GM12878 (cell line): ENCODE measurements around the gene SLC25A45. TPM values are rescaled to one million over a fixed set of nuclear protein-coding genes. Genes with fewer than 3 reads are reported as not detected.

Source experiments
- ATAC-seq: fragments of 200-7000 bp; cut with Tn5 transposase; 3 replicates; pipeline ENCODE4 v1.9.1; 2020; ENCODE audit warnings: mild to moderate bottlenecking, moderate library complexity
- BruUV-seq: library from RNA; stranded (reverse); fragments of 400-500 nt; replicated peaks from 2 replicates; lab custom pipeline; 2021; lab: Mats Ljungman, UMichigan
- CTCF ChIA-PET: fragments of 300-600 bp; sonication (Branson Sonifier 250); formaldehyde crosslinking; extraction: SDS; loops from one replicate; lab custom pipeline; 2021; ENCODE audit warnings: inconsistent platforms; lab: Yijun Ruan, JAX
- POLR2A ChIA-PET: fragments of 350-600 bp; formaldehyde crosslinking; extraction: SDS; loops from one replicate; lab custom pipeline; 2021; ENCODE audit warnings: inconsistent platforms; lab: Charles Lee
- RAD21 ChIA-PET: fragments of 300-600 bp; sonication (Branson Sonifier 250); formaldehyde crosslinking; loops from one replicate; lab custom pipeline; 2023; ENCODE audit warnings: antibody characterized with exemption; ENCODE audit not compliant: unreplicated experiment; lab: Charles Lee
- SMC1A ChIA-PET: fragments of 300-600 bp; sonication (Branson Sonifier 250); formaldehyde crosslinking; loops from one replicate; lab custom pipeline; 2023; ENCODE audit not compliant: unreplicated experiment, uncharacterized antibody; lab: Charles Lee
- DNase-seq: peaks from one replicate; pipeline ENCODE4 v3.0.0-alpha.2; 2011; ENCODE audit warnings: low read depth, low spot score
- FAIRE-seq: peaks from 3 replicates; lab custom pipeline; 2011; peaks lifted over from hg19 to GRCh38; lab: Jason Lieb, UNC
- H2AFZ ChIP-seq: 2 replicates; pipeline ENCODE4 v1.6.0; 2011; ENCODE audit warnings: low read depth, low read length, control low read depth; ENCODE audit not compliant: control insufficient read depth
- H3K27ac ChIP-seq: 2 replicates; pipeline ENCODE4 v1.5.1; 2011; ENCODE audit warnings: control low read depth; ENCODE audit not compliant: control insufficient read depth, insufficient read depth
- H3K27me3 ChIP-seq, 2 experiments: replicated peaks in 1 of 2; 2 replicates each; pipeline versions ENCODE4 v1.6.0 to v1.6.1; 2011; ENCODE audit warnings: low read length in 1 of 2; ENCODE audit not compliant: control insufficient read depth in 2 of 2, insufficient read depth in 2 of 2
- H3K36me3 ChIP-seq, 2 experiments: 2 replicates each; pipeline ENCODE4 v1.5.1; 2011; ENCODE audit warnings: low read length in 1 of 2; ENCODE audit not compliant: control insufficient read depth in 2 of 2, insufficient read depth in 2 of 2
- H3K4me1 ChIP-seq: 2 replicates; pipeline ENCODE4 v1.6.1; 2011; ENCODE audit warnings: mild to moderate bottlenecking, low read length, moderate library complexity, mixed read lengths; ENCODE audit not compliant: control insufficient read depth, insufficient read depth
- H3K4me2 ChIP-seq: 2 replicates; pipeline ENCODE4 v1.6.0; 2011; ENCODE audit warnings: control low read depth; ENCODE audit not compliant: control insufficient read depth, insufficient read depth
- H3K4me3 ChIP-seq: fragments of 200-600 bp; sonication (generic); 2 replicates; pipeline ENCODE4 v1.5.1; 2016
- H3K79me2 ChIP-seq: 2 replicates; pipeline ENCODE4 v1.6.0; 2011; ENCODE audit warnings: low read length; ENCODE audit not compliant: control insufficient read depth, insufficient read depth
- H3K9ac ChIP-seq: 2 replicates; pipeline ENCODE4 v1.8.0; 2011; ENCODE audit warnings: low read length, control low read depth, mixed read lengths; ENCODE audit not compliant: control insufficient read depth, insufficient read depth
- H3K9me3 ChIP-seq: replicated peaks from 3 replicates; pipeline ENCODE4 v1.5.1; 2011; ENCODE audit warnings: mild to moderate bottlenecking, low read length; ENCODE audit not compliant: control insufficient read depth, insufficient read depth
- H4K20me1 ChIP-seq: 2 replicates; pipeline ENCODE4 v1.6.0; 2011; ENCODE audit not compliant: control insufficient read depth, insufficient read depth
- EED ChIP-seq: sonication (generic); IDR thresholded peaks from 2 replicates; pipeline ENCODE4 v1.6.1; 2016; ENCODE audit warnings: antibody characterized with exemption, low read depth
- EGR1 ChIP-seq, 2 experiments: IDR thresholded peaks; 1 replicate in 1 of 2; 2 replicates in 1 of 2; pipeline ENCODE4 v1.6.1; 2011 to 2012; ENCODE audit warnings: low read depth in 2 of 2, low read length in 2 of 2, borderline replicate concordance in 1 of 2, mild to moderate bottlenecking in 1 of 2, moderate library complexity in 1 of 2
- EP300 ChIP-seq, 2 experiments: fragments of 150-350 bp in 1 of 2; IDR thresholded peaks; 2 replicates each; pipeline ENCODE4 v1.6.1; 2011 to 2012; ENCODE audit warnings: low read depth in 2 of 2, low read length in 2 of 2, borderline replicate concordance in 1 of 2, improper control_type of control experiment in 1 of 2, inconsistent platforms in 1 of 2; ENCODE audit not compliant: control insufficient read depth in 1 of 2
- GATAD2B ChIP-seq: fragments of 450-650 bp; conservative IDR thresholded peaks from 2 replicates; pipeline ENCODE4 v1.6.1; 2017; ENCODE audit warnings: low read depth, mild to moderate bottlenecking, moderate library complexity
- MLLT1 ChIP-seq: fragments of 450-650 bp; IDR thresholded peaks from 2 replicates; pipeline ENCODE4 v1.6.1; 2016; ENCODE audit warnings: mild to moderate bottlenecking
- POLR2A ChIP-seq: IDR thresholded peaks from 2 replicates; pipeline ENCODE4 v1.6.1; 2011; ENCODE audit warnings: low read depth, mild to moderate bottlenecking, low read length
- RAD51 ChIP-seq: fragments of 450-650 bp; IDR thresholded peaks from 2 replicates; pipeline ENCODE4 v1.6.1; 2016; ENCODE audit warnings: moderate library complexity, mild to moderate bottlenecking, inconsistent platforms
- RUNX3 ChIP-seq: IDR thresholded peaks from 2 replicates; pipeline ENCODE4 v1.6.1; 2012; ENCODE audit warnings: low read length, inconsistent platforms
- SPI1 ChIP-seq: IDR thresholded peaks from 2 replicates; pipeline ENCODE4 v1.6.1; 2011; ENCODE audit warnings: low read depth, mild to moderate bottlenecking, low read length, moderate library complexity, borderline replicate concordance; ENCODE audit not compliant: insufficient read depth
- ZBTB11 ChIP-seq: fragments of 450-650 bp; formaldehyde crosslinking; IDR thresholded peaks from 2 replicates; pipeline ENCODE4 v1.5.0; 2022; ENCODE audit warnings: mild to moderate bottlenecking, missing genetic modification characterization
- WGBS: methylation state at CpG from one replicate; pipeline ENCODE4 v1.1.6; 2016; ENCODE audit warnings: low lambda C conversion rate; ENCODE audit not compliant: insufficient replicate concordance, insufficient coverage; ENCODE audit errors: missing lambda C conversion rate; 5-methylcytosine and 5-hydroxymethylcytosine counted together
- in situ Hi-C: fragments of 300-500 bp; cut with MboI; formaldehyde crosslinking; loops from 9 replicates; pipeline ENCODE4 v1.14.3; 2018; ENCODE audit warnings: mixed read lengths
- intact Hi-C: fragments of 100-400 bp; cut with micrococcal nuclease; formaldehyde crosslinking; loops from one replicate; pipeline ENCODE4 v1.14.2; 2022; ENCODE audit not compliant: unreplicated experiment
- polyA plus RNA-seq, 11 experiments: library from polyadenylated mRNA; depleted of rRNA in 4 of 11; unstranded in 6 of 11; stranded (reverse) in 5 of 11; fragments of >200 nt; fragmentation: Nextera tagmentation in 4 of 11; fragmentation: Illumina TruSeq in 1 of 11; extraction: Ambion mirVana in 4 of 11; extraction: Trizol in 1 of 11; gene quantifications; 1 replicate in 1 of 11; 2 replicates in 10 of 11; pipeline versions ENCODE4 v1.2.1 to v1.2.3, GENCODE V29; 2011 to 2016; ENCODE audit warnings: inconsistent platforms in 2 of 11, missing spikeins in 2 of 11, low read depth in 1 of 11
- total RNA-seq, 4 experiments: library from RNA; depleted of rRNA in 3 of 4; stranded (reverse); fragments of >200 nt in 3 of 4; fragmentation: Illumina TruSeq in 1 of 4; extraction: Trizol in 1 of 4; gene quantifications; 2 replicates each; pipeline versions ENCODE4 v1.2.1 to v1.2.3, GENCODE V29; 2013 to 2021

Gene SLC25A45
- total and polyA plus RNA-seq, 10 of the 15 experiments (the other 5 are each of a cell fraction or from before 2014, with no cell fraction given): 4.1 to 35.2 (median 20.3) TPM

DNA sequence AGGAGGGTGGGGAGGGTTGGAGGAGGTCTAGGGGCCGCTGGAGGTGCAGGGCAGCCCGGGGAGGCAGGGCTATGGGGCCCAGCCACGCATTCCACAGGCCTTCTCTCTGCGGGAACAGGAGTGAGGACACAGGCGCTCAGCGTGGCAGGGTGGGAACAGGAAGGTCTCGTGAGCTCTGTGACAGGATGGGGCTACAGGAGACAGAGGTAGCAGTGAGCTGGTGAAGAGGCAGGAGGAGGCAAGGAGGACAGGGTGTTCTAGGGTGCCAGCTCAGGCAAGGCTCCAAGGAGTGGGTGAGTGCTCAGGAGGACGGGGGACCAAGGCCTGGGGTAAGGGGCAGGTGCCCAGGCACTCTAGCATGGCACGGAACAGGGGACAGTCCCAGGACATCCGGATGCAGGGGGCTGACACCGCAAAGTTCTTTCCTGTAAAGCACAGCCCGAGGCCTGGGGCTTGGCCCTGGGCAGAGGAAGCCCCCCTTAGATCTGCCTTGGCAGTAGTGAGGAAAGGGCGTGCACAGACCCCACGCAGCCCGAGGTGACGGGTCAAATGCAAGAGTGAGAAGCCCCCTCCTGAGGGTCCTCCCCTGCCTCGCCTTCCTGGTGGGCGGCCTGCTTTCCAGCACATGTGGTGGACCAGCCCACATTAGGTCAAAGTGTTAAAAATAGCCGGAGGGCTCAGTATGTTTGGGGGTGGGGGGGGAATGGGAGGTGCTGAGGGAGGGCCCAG is 35.4 kb upstream of the SLC25A45 start (continued):
- no peak for TF ChIP-seq ZBTB11 (CRISPR knock-in tag)
- no peak for TF ChIP-seq GATAD2B
- TF ChIP-seq RAD51: no peak
- no peak for TF ChIP-seq RUNX3

- Histone ChIP-seq H3K36me3 (peaks cover 4 to 7% of the 10 kb centered on the region in 2 experiments; a peak in 3 of 4 replicates), H2AFZ (peak overlapping the region; percentile 33), H3K4me3 (peak overlapping the region; percentile 79), H3K27ac (peak overlapping the region; percentile 100), H3K27me3 (no peaks in the 10 kb centered on the region), H3K9ac (peak overlapping the region; percentile 99), H3K4me1 (peaks cover 51% of the 10 kb centered on the region), H3K4me2 (peak overlapping the region; percentile 100), H3K9me3 (no peaks in the 10 kb centered on the region), H4K20me1 (no peaks in the 10 kb centered on the region), H3K79me2 (peaks cover 60% of the 10 kb centered on the region)
- ChIA-PET RAD21 (interaction anchor here (0.8 to 15.3 kb wide), 32 partner anchors 8 to 153 kb away, joined by 3 to 282 read pairs (median 6); partner anchors contain the start of genes FRMD8, MALAT1, SCYL1 and SLC25A45), POLR2A (interaction anchor here (0.7 to 13.6 kb wide), 22 partner anchors 10 to 155 kb away, joined by 3 to 323 read pairs (median 6); partner anchors contain the start of genes FRMD8, MALAT1 and POLA2), SMC1A (interaction anchor here (0.7 to 12.7 kb wide), 26 partner anchors 9 to 155 kb away, joined by 3 to 232 read pairs (median 10); partner anchors contain the start of genes FRMD8, MALAT1, POLA2 and SLC25A45), CTCF (interaction anchor here (0.6 to 15.3 kb wide), 26 partner anchors 9 to 171 kb away, joined by 3 to 362 read pairs (median 10); partner anchors contain the start of genes FRMD8, MALAT1, SCYL1 and SLC25A45)
- DNase-seq (no peak), ATAC-seq (no peak), FAIRE-seq (no peak)
- in situ Hi-C loops: loop anchor here (5.0 kb wide), 1 partner anchor 90 kb away; no protein-coding TSS in a partner anchor
- under 1% methylated on average over 14 of the region's 14 CpGs for WGBS
- intact Hi-C loops: loop anchor here (1.0 to 5.0 kb wide), 6 partner anchors 14 to 155 kb away; partner anchors contain the start of genes FAM89B, SLC25A45 and ZNRD2
- BruUV-seq: no TSS peak
- TF ChIP-seq SPI1 (peak; percentile 87), MLLT1 (0 out of 2 replicates have a peak, but pooled peaks have one; percentile 7), EGR1 (IDR thresholded peaks at IDR 0.05; ENCODE audit: borderline replicate concordance in 1 of 2, low read depth in 2 of 2, low read length in 2 of 2) (peak in 1 of 2 experiments; percentile 42; a peak in 1 of 3 replicates), EP300 (IDR thresholded peaks at IDR 0.05; ENCODE audit: borderline replicate concordance in 1 of 2, control insufficient read depth in 1 of 2, low read depth in 2 of 2, low read length in 2 of 2) (0 out of 4 replicates have a peak, but pooled peaks of 1 of the 2 experiments have one; percentile 5), EED (peak; percentile 37; the same call in 1 of the 2 replicates), POLR2A (peak; percentile 44; the same call in 1 of the 2 replicates)
Measured at GRCh38 chr11:65416841-65417701, 34.6 kb upstream of the SLC25A45 start.
